GM18508 (cell line): ENCODE measurements around the gene LRRC8E.
"Not testable (repeated sequence)": the region's sequence is repeated elsewhere in the genome, so short reads cannot be mapped to it uniquely, and the experiment has no call there.

Experiments
- ATAC-seq: cut with Tn5 transposase; IDR thresholded peaks from one replicate; pipeline ENCODE4 v1.9.1; 2021; ENCODE audit warnings: moderate number of reproducible peaks; ENCODE audit not compliant: insufficient read depth, unreplicated experiment

Gene LRRC8E

DNA sequence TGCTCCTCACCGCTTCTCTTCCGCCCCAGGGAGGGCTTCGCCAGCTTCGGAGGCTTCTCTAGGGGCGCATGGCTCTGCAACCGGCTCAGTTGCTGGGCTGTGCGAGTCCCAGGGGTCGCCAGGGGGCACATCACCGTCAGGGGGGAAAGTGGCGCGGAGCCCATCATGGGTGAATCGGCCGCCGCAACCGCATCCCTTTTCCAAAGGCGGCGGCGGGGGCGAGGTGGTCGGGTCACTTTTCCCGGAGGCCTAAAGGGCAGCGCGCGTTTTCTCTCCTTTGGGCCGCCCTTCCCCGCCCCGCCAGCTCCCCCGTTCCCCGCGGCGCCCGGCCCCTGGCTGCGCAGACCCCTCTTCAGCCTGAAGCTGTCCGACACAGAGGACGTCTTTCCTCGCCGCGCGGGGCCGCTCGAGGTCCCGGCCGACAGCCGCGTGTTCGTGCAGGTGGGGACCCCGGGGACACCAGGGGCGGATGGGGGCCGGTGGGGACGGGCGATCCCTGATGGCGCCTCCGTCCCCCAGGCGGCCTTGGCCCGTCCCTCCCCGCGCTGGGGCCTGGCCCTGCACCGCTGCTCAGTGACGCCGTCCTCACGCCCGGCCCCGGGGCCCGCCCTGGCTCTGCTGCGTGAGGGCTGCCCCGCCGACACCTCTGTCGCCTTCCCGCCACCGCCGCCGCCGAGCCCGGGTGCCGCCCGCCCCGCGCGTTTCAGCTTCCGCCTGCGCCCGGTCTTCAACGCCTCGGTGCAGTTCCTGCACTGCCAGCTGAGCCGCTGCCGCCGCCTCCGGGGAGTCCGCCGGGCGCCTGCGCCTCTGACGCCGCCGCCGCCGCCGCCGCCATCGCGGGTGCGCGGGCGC lies 28.0 kb downstream of the LRRC8E start:
- ATAC-seq = no peak

DNA sequence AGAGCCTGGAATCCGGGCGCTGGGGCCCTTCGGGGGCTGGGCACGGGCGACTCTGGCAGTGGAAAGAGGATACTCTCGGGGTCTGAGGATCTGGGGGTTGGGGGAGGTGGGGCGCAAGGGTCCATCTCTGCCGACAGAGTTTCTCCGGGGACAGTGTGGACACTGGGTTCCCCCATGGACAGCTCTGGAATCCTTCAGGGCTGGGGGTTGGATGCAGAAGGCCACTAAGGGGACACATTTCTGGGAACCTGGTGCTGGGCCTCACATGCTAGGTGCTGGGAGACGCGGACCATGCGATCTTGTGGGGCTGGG lies 28.6 kb downstream of the LRRC8E start:
- ATAC-seq = no peak

DNA sequence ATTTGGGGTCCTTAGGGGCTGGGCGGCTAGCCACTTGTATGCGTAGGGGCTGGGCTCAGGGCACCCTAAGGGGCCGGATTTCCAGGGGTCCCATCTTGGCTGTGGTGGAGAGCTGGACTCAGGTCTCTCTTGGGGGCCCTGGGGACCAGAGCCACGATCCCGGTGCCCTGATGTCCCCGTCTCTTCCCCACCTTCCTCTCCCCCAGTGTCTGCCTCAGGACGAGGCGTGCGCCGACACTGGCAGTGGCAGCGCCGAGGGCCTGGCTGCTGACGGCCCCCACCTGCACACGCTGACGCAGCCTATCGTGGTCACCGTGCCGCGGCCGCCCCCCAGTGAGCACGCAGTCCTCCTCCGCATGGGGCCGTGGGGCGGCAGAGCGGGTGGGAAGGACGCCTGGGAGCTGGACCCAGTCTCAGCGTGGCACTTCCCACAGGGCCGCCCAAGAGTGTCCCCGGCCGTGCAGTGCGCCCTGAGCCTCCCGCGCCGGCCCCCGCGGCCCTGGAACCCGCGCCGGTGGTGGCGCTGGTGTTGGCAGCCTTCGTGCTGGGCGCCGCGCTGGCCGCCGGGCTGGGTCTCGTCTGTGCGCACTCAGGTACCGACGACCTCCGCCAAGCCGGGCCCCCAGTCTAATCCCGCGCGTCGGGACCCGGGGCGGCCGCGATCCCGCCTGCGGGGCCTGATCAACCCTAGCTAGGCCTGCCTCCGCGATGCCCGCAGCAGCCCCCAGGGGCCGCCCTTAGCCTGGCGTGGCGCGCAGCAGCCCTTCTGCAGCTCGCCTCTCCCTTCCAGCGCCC lies 29.2 kb downstream of the LRRC8E start:
- ATAC-seq = no peak

DNA sequence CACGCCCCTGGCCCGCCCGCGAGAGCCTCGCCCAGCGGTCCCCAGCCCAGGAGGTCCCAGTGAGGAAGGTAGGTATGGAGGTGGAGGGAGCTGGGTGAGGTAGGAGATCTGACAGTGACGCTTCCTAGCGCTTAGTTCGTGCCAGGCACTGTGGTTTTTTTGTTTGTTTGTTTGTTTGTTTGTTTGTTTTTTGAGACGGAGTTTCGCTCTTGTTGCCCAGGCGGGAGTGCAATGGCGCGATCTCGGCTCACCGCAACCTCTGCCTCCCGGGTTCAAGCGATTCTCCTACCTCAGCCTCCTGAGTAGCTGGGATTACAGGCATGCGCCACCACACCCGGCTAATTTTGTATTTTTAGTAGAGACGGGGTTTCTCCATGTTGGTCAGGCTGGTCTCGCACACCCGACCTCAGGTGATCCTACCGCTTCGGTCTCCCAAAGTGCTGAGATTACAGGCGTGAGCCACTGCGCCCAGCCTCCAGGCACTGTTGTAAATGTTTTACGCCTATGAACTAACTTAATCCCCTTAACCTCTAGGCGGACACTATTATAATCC lies 29.8 kb downstream of the LRRC8E start:
- not testable (repeated sequence) for ATAC-seq

DNA sequence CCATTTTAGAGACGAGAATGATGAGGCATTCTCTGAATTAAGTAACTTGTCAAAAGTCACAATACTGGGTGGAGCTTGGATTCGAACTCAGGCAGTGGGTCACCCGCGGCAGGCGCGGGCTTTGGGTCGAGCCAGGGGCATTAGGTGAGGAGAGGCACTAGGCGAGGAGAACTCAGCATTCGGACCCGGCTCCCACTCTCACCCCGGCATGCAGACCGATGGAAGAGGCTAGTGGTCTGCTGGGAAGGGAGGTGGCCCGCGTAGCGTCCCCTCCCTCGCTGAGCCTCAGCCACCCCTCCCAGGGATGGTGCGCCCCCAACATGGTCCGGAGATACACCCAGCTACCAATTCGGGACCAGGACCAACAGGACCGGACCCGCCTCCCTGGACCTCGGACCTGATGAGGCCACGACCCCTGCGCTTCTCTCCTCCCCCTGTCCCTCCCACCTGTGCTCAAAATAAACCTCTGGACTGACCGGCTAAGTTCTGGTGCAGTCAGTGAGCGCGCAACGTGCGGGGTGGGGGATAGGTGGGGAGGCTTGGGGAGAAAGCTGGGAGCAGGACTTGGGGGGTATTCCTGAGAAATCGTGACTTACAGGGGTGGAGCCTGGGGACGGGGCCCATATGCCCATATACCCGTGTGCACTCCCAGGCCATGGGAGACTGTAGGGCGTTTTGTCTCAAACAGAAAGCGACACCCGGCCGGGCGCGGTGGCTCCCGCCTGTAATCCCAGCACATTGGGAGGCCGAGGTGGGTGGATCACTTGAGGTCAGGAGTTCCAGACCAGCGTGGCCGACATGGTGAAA lies 30.5 kb downstream of the LRRC8E start:
- no peak for ATAC-seq

DNA sequence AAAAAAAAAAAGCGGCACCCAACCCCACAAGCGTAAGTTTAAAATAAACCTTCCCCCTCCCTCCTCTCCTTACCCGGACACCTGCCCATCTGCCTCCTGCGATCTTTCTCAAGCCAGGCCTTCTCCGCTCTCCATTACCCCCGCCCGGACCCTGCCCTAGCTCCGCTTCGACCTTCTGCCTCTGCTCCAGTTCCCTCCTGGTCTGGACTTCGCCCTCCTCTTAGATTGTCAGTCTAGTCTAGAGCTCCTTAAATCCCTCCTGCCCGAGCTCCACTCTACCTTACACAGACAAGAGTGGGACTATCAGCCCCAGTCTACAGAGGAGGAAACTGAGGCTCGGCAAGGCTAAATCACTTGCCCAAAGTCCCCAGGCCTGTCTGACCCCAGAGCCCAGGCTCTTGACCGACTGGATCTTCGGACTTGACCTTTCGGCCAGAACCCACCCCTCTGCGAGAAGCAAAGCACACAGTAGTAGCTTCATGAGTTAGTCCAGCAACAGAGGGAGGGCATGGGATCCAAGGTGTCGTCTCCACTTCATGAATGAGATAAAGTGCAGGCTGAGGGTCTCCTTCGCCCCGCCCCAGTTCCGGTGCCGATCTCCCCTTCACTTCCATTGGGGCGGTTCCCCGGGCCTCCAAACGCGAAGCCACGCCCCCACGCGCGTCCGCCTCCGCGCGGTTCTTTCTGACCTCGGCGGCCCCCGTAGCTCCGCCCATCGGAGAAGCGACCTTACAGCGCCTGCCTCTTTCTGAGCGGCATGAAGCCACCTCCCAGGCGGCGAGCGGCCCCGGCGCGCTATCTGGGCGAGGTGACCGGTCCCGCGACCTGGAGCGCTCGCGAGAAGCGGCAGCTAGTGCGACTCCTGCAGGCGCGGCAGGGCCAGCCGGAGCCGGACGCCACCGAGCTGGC lies 31.6 kb downstream of the LRRC8E start, which contains the start of gene SNAPC2:
SNAPC2 (plus strand) TSS at position 729 of the 909 bp plus-strand sequence; CDS start at position 758, 29 bp downstream.
- ATAC-seq = no peak

DNA sequence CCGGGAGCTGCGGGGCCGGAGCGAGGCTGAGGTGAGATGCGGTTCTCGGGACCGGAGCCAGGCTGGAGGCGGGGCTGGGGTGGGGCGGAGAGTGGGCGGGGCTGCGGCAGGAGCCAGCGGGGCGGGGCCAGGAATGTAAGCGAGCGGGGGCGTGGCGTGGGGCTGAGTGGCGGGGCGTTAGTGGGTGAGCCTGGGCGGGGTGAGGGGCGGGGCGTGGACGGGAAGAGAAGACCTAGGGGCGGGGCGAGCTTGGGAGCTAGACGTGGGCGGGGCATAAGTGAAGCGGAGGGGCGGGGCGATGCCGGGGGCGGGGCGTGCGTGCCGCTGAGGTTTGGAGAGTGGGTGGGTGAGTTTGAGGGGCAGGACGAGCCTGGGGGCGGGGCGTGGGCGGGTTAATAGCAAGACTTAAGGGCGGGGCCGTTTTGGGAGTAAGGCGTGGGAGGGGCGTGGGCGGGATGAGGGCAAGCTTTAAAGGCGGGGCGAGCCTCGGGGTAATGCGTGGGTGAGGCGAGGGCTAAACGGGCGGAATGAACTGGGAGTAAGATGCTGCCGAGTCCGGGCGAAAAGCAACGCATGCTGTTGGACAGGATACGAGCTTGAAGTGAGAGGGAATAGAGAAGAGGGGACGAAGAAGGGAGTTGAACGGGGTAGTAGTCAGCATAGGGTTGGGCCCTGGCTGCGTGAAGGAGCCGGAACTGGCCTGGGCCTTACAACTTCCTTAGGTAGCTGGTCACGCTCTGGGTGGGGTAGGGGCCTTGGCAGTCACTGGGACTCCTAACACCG lies 32.4 kb downstream of the LRRC8E start:
- no peak for ATAC-seq

DNA sequence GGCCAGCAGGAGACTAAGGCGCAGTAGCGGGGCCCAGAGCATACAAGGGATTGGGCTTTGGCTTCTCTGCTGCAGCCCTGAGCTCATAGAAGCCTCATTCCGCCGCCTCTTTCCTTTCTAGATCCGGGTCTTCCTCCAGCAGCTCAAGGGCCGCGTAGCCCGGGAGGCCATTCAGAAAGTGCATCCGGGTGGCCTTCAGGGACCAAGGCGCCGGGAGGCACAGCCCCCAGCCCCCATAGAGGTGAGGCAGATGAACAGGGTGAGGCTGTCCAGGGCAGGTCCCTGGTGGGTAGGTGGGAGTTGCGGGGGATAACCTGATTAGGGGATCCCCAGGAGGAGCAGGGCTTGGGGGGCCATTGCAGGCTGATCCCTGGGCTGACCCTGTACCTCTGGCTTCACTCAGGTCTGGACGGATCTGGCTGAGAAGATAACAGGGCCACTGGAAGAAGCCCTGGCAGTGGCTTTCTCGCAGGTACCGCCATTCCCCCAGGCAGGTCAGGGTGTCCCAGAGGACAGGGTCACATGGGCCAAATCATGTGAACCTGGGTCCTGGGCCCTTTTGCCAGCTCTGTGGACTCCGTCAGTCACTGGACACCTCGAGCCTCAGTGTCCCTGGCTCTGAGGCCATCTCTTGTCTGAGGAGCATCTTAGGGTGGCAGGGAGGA lies 33.1 kb downstream of the LRRC8E start:
- no peak for ATAC-seq

DNA sequence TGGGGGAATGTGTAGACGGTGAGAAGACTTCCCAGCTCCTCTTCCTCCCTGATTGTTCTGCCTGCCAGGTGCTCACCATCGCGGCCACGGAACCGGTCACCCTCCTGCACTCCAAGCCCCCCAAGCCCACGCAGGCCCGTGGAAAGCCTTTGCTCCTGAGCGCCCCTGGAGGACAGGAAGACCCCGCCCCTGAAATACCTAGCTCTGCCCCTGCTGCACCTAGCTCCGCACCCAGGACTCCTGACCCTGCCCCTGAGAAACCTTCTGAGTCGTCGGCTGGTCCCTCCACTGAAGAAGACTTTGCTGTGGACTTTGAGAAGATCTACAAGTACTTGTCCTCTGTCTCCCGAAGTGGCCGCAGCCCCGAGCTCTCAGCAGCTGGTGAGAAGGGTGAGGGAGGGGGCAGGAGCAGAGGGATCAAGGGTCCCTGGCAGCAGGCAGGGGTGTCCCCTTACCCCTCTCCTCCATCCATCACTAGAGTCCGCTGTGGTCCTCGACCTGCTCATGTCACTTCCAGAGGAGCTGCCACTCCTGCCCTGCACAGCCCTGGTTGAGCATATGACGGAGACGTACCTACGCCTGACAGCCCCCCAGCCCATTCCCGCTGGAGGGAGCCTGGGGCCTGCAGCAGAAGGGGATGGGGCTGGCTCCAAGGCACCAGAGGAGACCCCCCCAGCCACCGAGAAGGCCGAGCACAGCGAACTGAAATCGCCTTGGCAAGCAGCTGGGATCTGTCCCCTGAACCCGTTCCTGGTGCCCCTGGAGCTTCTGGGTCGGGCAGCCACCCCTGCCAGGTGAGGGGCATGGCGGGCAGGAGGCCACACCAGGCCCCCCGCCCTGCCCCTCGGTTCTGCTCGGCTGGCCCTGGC lies 33.9 kb downstream of the LRRC8E start:
- ATAC-seq = no peak

DNA sequence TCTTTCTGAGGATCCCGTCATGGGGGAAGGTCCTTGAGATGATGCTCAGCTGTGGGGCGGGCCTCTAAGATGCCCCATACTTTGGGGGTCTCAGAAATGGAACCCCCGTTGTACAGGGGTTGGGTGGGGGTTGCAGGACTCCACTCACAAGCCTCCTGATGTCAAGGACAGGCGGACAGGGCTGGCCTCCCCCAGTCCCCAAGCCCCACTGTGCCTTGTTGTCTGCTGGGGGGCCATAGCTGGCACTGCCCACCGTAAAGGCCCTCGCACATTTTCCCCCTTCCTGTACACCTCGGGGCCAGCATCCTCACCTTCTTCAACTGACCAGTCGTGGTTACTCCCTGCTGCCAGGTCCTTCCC lies 34.5 kb downstream of the LRRC8E start:
- no peak for ATAC-seq

DNA sequence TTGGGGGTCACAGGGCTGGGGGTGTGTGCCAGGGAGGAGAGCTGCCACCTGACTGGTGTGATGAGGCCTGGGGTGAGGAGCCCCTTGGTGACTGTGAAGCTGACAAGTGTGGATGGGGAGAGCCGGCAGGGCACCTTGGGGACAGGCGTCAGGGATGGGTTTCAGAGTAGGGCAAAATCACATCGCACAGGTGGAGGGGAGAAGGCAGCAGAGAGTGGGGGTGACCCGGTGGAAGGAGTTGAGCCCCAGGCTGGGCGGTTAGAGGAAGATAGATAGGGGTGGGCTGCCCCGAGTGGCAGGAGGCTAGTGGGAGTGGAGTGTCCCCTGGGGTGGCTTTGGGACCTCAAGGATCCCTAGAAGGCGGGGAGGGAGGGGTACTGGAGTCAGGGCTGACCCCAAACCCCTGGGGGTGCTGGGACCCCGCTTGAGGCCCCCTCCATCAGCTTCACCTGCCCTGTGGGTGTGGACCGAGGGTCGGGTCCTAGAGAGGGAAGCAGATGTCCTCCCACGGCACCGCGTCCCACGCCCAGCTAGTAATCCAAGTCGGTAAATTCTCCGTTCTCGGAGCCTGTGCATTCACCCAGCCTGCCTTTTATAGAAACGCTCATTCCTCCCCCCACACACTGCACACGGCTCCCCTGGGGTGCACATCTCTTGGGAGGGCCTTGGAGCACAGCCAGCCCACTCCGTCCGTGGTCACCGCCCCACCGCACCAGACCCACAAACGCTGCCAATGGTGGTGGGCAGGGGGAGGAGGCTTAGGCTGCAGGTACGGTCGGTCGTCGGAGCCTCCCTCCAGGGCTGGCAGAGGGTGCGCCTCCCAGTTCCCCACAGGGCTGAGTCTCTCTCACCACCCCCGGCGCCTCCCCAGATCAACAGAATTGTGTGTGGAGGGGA lies 35.2 kb downstream of the LRRC8E start:
- ATAC-seq = no peak

DNA sequence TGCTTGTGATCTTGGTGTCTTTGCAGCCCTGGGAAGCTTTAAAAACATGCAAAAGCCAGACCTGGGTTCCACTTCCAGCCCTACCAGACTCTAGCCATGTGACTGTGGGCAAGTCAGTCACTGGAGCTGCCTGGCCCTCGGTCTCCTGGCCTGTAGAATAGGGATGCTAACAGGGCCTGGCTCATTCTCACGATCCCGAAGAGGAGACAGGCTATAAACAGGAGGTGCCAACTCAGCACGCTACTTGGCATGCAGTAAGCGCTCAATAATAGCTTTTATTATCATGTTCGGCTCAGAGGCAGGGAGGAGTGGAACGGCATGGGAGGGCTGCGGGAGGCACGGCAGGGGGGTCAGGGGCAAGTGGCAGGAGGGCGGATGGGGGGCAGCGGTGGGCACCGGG lies 35.9 kb downstream of the LRRC8E start:
- no peak for ATAC-seq

DNA sequence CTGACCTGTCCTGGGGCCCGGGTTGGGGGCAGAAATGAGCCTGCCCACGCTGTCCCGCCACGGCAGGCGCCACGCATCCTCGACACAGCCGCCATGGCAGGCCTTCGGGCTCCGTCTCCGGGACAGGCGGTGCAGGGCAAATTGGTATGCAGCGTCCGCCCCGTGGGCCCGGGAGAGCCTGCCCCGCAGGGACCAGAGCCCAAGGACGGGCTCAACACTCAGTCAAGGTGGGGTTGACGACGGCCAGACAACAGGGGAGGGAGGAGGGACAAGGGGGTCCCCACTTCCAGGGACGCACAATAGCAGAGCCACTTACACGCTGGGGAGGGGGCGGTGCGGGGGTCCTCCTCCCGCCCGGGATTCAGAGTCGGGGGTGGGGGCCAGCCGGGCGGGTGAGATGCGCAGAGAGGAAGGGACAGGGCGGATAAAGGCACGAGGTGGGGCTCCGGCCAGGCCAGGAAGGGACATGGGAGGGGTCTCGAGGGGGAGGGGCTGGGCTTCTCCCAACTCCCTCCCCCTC lies 36.4 kb downstream of the LRRC8E start:
- ATAC-seq = no peak

DNA sequence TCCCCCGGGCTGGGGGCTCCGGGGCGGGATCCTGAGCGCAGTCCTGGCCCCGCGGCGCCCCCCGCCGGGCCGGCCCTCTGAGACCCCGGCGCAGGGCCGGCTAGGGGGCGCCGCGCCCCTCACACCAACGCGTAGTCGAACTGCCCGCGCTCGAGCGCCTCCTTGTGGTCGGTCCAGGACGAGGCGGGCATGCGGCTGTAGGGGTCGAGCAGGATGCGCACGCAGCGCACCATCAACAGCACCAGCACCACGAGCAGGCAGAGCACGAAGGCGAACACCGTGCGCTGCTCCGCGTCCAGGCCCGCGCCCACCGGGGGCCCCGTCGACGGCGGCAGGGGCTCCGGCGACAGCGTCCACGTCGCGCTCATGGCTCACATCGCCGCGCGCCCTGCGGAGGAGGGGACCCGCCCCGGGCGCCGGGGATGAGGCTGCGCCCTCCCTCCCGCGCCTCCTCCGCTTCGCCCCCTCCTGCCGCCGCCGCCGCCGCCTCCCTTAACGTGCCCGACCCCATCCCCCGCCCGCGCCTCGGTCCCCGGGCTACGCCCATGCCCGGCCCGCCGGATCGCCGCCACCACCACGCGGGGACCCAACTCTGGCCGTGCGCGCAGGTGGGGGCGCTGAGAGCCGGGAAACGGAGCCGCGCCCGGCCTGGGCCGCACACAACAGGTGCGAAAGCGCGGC lies 37.0 kb downstream of the LRRC8E start:
- no peak for ATAC-seq

DNA sequence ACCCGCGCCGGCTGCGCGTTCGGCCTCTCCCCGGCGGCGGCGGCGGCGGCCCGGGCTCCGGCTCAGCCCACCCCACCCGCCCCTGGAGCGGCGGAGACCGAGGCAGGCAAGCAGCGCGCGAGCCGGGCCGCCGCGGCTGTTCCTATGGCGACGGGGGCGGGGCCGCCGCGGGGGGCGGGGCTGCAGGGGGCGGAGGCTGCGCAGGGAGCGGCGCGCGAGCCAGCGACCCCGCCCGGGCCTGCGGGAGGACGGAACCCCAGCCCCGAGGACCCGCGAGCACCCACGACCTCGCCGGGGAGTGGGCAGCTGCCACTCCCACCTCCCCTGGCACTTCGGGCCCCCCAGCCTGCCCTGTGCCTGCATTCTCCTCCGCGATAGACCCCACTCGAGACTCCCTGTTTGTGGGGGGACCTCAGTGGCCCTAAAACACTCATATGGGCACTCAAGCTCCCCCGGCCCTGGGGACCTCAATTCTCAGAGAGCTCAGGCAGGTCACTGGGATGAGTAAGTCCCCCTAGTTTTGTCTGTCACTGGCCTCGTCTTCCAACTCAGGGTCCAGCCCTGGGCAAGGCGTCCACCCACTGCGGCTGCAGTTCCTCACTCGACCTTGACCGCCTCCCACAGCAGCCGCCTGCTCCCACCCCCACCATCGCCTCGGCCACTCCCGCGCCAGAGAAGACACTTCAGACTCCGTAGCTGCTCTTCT lies 37.9 kb downstream of the LRRC8E start, which contains the start of gene CTXN1:
CTXN1 (minus strand) TSS at position 115 of the 706 bp plus-strand sequence. CDS start 597 bp downstream, outside the sequence.
- ATAC-seq = no peak
